Neural cell (in vitro differentiated cells): ENCODE data around the gene CAMK2A. TPM values are rescaled to one million over a fixed set of nuclear protein-coding genes. Genes with fewer than 3 reads are reported as not detected.

Experiments used
- H2AFZ ChIP-seq: fragments of 200-600, 300-800 bp; sonication (generic), shearing (Covaris generic); 2 replicates; pipeline ENCODE4 v1.6.0; 2014; ENCODE audit warnings: low read depth, mild to moderate bottlenecking, antibody characterized with exemption, low read length, moderate library complexity
- H3F3A ChIP-seq: fragments of 200-600 bp; shearing (Covaris generic); 2 replicates; pipeline ENCODE4 v1.6.1; 2016; ENCODE audit warnings: mild to moderate bottlenecking, moderate library complexity, mixed read lengths, antibody characterized with exemption, low read length; ENCODE audit not compliant: insufficient read depth, poor library complexity, severe bottlenecking
- H3K27ac ChIP-seq: fragments of 200-600, 300-800 bp; sonication (generic), shearing (Covaris generic); 2 replicates; pipeline ENCODE4 v1.5.1; 2014; ENCODE audit warnings: mild to moderate bottlenecking, low read length, moderate library complexity
- H3K27me3 ChIP-seq: fragments of 300-800, 200-600 bp; sonication (generic), shearing (Covaris generic); 2 replicates; pipeline ENCODE4 v1.6.0; 2014; ENCODE audit warnings: mild to moderate bottlenecking, low read depth, low read length, moderate library complexity; ENCODE audit not compliant: insufficient read depth
- H3K36me3 ChIP-seq: fragments of 300-800, 200-600 bp; sonication (generic), shearing (Covaris generic); 2 replicates; pipeline ENCODE4 v1.5.1; 2014; ENCODE audit warnings: mild to moderate bottlenecking, antibody characterized with exemption, low read length, moderate library complexity; ENCODE audit not compliant: insufficient read depth
- H3K4me2 ChIP-seq: fragments of 300-800, 200-600 bp; sonication (generic), shearing (Covaris generic); 2 replicates; pipeline ENCODE4 v1.6.0; 2014; ENCODE audit warnings: mild to moderate bottlenecking, low read length
- H3K4me3 ChIP-seq: fragments of 300-800, 200-600 bp; sonication (generic), shearing (Covaris generic); 2 replicates; pipeline ENCODE4 v1.5.1; 2014; ENCODE audit warnings: mild to moderate bottlenecking, low read length, moderate library complexity
- H3K79me2 ChIP-seq: fragments of 200-600 bp; shearing (Covaris generic); replicated peaks from 2 replicates; pipeline ENCODE4 v1.6.0; 2014; ENCODE audit warnings: mild to moderate bottlenecking, low read length, moderate library complexity; ENCODE audit not compliant: insufficient read depth
- H3K9ac ChIP-seq: fragments of 300-800, 200-600 bp; sonication (generic), shearing (Covaris generic); 2 replicates; pipeline ENCODE4 v1.6.1; 2016; ENCODE audit warnings: mild to moderate bottlenecking, low read length, mixed read lengths
- H3K9me2 ChIP-seq: fragments of 200-600 bp; shearing (Covaris generic); 2 replicates; pipeline ENCODE4 v1.6.1; 2016; ENCODE audit warnings: mild to moderate bottlenecking, low read length, mixed read lengths; ENCODE audit not compliant: insufficient read depth
- H3K9me3 ChIP-seq: fragments of 200-600, 300-800 bp; sonication (generic), shearing (Covaris generic); 2 replicates; pipeline ENCODE4 v1.6.1; 2016; ENCODE audit warnings: mild to moderate bottlenecking, mixed run types, low read length, moderate library complexity, mixed read lengths
- H4K20me1 ChIP-seq: fragments of 200-600 bp; shearing (Covaris generic); 2 replicates; pipeline ENCODE4 v1.6.1; 2016; ENCODE audit warnings: mild to moderate bottlenecking, mixed run types; ENCODE audit not compliant: insufficient read depth
- CTCF ChIP-seq: fragments of 450-650 bp; IDR thresholded peaks from 2 replicates; pipeline ENCODE4 v1.5.1; 2014; ENCODE audit warnings: antibody characterized with exemption, mild to moderate bottlenecking, moderate library complexity; ENCODE audit not compliant: poor library complexity, severe bottlenecking
- EP300 ChIP-seq: fragments of 450-650 bp; conservative IDR thresholded peaks from 2 replicates; pipeline ENCODE4 v1.6.1; 2014; ENCODE audit warnings: antibody characterized with exemption, mild to moderate bottlenecking, moderate library complexity; ENCODE audit not compliant: poor library complexity, severe bottlenecking
- EZH2 ChIP-seq: fragments of 200-600, 300-800 bp; shearing (Covaris generic), sonication (generic); IDR thresholded peaks from 2 replicates; pipeline ENCODE4 v1.6.1; 2014; ENCODE audit warnings: antibody characterized with exemption, low read length, borderline replicate concordance, mild to moderate bottlenecking; ENCODE audit not compliant: insufficient read depth, poor library complexity, severe bottlenecking
- MXI1 ChIP-seq: fragments of 450-650 bp; conservative IDR thresholded peaks from 2 replicates; pipeline ENCODE4 v1.6.1; 2014; ENCODE audit warnings: antibody characterized with exemption, mild to moderate bottlenecking; ENCODE audit not compliant: poor library complexity, severe bottlenecking
- POLR2AphosphoS5 ChIP-seq: IDR thresholded peaks from 2 replicates; pipeline ENCODE4 v1.6.1; 2012
- RAD21 ChIP-seq: fragments of 450-650 bp; conservative IDR thresholded peaks from 2 replicates; pipeline ENCODE4 v1.6.1; 2014; ENCODE audit warnings: antibody characterized with exemption, mild to moderate bottlenecking, moderate library complexity
- REST ChIP-seq: IDR thresholded peaks from 2 replicates; pipeline ENCODE4 v1.6.1; 2012; ENCODE audit warnings: borderline replicate concordance
- SMC3 ChIP-seq: fragments of 450-650 bp; conservative IDR thresholded peaks from 2 replicates; pipeline ENCODE4 v1.6.1; 2014; ENCODE audit warnings: antibody characterized with exemption, mild to moderate bottlenecking, moderate library complexity; ENCODE audit not compliant: poor library complexity
- TAF1 ChIP-seq: IDR thresholded peaks from 2 replicates; pipeline ENCODE4 v1.6.1; 2012; ENCODE audit warnings: low read depth
- polyA plus RNA-seq: library from polyadenylated mRNA; depleted of rRNA; stranded (reverse); fragments of >200 nt; gene quantifications from 2 replicates; pipeline ENCODE4 v1.2.3, GENCODE V29; 2014

Gene CAMK2A
- polyA plus RNA-seq, 1 donor from 2014 or later, result 61.7 TPM

GRCh38 chr5:150301170-150301505 lies 11.6 kb upstream of the CAMK2A start:
- Histone ChIP-seq H3K79me2 (no peaks in the 10 kb centered on the region), H3F3A (no peaks in the 10 kb centered on the region), H3K9me3 (no peaks in the 10 kb centered on the region), H3K27ac (no peak overlapping the region), H3K9ac (no peak overlapping the region), H3K9me2 (no peaks in the 10 kb centered on the region), H3K27me3 (peaks cover 29% of the 10 kb centered on the region), H2AFZ (no peak overlapping the region), H3K4me3 (no peak overlapping the region), H3K36me3 (no peaks in the 10 kb centered on the region), H4K20me1 (no peaks in the 10 kb centered on the region), H3K4me2 (no peak overlapping the region)
- TF ChIP-seq POLR2AphosphoS5 (no peak), EZH2 (no peak), RAD21 (no peak), CTCF (no peak), TAF1 (no peak), SMC3 (no peak), MXI1 (no peak), REST (no peak), EP300 (no peak)

- H2AFZ ChIP-seq, result no peak overlapping the region
- no peaks in the 10 kb centered on the region for H3K79me2 ChIP-seq
- H3K4me3 ChIP-seq, result no peak overlapping the region
- no peaks in the 10 kb centered on the region for H4K20me1 ChIP-seq
- TF ChIP-seq SMC3 (no peak), POLR2AphosphoS5 (no peak), TAF1 (no peak), REST (no peak), MXI1 (no peak), EZH2 (no peak), RAD21 (no peak)
- no peaks in the 10 kb centered on the region for H3K36me3 ChIP-seq
- no peak overlapping the region for H3K27ac ChIP-seq
- no peaks in the 10 kb centered on the region for H3K9me3 ChIP-seq
- H3K27me3 ChIP-seq, result peaks cover 29% of the 10 kb centered on the region
- no peaks in the 10 kb centered on the region for H3F3A ChIP-seq
- no peak overlapping the region for H3K4me2 ChIP-seq
- no peaks in the 10 kb centered on the region for H3K9me2 ChIP-seq
- no peak overlapping the region for H3K9ac ChIP-seq
Measured at GRCh38 chr5:150300496-150301169, 11.1 kb upstream of the CAMK2A start.
